ENCODE measurements around the gene SLC16A12. TPM values are rescaled to one million over a fixed set of nuclear protein-coding genes. Genes with fewer than 3 reads are reported as not detected.

The SLC16A12 gene
- total and polyA plus RNA-seq, 2 experiments from 2014 or later: 5.7 to 5.9 TPM

DNA sequence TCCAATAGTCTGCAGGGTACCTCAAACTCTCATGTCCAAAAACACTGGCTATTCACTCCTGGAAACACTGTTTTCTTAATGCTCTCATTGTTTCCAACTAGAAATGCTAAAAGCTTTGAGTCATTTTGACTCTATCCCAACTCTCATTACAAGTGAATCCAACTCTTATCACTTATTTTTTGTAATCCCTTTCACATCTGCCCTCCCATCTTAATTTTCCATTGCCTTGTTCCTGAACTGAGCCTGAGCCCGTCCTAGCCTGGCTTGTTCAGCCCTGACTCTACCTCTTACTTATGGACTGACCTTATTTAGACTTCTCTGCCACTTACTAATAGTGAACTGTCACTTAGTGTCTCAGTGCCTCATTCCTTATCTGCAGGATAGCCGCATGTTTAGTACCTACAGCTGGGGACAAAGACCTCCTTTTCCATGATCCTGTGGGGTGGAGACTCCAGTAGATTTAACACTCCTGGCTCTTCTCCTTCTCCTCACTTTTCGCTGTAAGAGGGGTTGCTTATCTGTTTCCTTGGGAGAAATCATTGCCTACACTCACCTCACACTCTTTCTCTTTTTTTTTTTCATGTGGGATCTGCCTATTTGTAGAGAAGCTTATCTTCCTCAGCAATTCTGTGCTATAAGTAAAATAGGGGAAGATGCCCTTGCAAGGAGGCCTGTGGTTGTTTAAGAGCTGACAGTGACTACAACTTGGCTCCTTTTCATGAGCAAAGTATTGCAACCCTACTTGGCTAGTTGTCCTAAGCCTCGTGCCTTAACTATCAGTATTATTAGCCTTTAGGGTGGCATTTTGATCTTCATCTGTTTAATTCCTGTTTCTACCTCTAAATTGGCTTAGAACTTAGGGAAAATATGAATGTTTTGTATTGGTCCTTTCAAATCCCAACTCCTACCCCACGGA lies 56.4 kb downstream of the SLC16A12 start:
- no peaks in the 10 kb centered on the region for H3K36me3 ChIP-seq (replicated peaks; ENCODE audit: insufficient read depth, low read depth)
- TF ChIP-seq EZH2phosphoT487 (IDR thresholded peaks at IDR 0.05; ENCODE audit: low read depth, severe bottlenecking, unreplicated experiment) (no peak), EZH2 (IDR thresholded peaks at IDR 0.05; ENCODE audit: borderline replicate concordance) (no peak)
- TF ChIP-seq, protein P1, sequence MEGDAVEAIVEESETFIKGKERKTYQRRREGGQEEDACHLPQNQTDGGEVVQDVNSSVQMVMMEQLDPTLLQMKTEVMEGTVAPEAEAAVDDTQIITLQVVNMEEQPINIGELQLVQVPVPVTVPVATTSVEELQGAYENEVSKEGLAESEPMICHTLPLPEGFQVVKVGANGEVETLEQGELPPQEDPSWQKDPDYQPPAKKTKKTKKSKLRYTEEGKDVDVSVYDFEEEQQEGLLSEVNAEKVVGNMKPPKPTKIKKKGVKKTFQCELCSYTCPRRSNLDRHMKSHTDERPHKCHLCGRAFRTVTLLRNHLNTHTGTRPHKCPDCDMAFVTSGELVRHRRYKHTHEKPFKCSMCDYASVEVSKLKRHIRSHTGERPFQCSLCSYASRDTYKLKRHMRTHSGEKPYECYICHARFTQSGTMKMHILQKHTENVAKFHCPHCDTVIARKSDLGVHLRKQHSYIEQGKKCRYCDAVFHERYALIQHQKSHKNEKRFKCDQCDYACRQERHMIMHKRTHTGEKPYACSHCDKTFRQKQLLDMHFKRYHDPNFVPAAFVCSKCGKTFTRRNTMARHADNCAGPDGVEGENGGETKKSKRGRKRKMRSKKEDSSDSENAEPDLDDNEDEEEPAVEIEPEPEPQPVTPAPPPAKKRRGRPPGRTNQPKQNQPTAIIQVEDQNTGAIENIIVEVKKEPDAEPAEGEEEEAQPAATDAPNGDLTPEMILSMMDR (IDR thresholded peaks at IDR 0.05; ENCODE audit: poor library complexity): no peak
- H3K27ac ChIP-seq: peak overlapping the region; percentile 83
- H3K4me1 ChIP-seq (ENCODE audit: insufficient read depth): peaks cover 62% of the 10 kb centered on the region
- no peak for DNase-seq (ENCODE audit: low spot score)
- 81% methylated on average over 5 of the region's 5 CpGs for WGBS (ENCODE audit: low lambda C conversion rate, missing lambda C conversion rate)
- no peaks in the 10 kb centered on the region for H3K9me3 ChIP-seq (ENCODE audit: low read depth)
- H3K4me2 ChIP-seq: no peak overlapping the region
- no peaks in the 10 kb centered on the region for H3K27me3 ChIP-seq
- no peaks in the 10 kb centered on the region for H3K79me2 ChIP-seq
- H2AFZ ChIP-seq: no peak overlapping the region
- no peak overlapping the region for H3K4me3 ChIP-seq
- no peaks in the 10 kb centered on the region for H3K9me2 ChIP-seq (replicated peaks; ENCODE audit: insufficient read depth)
- no peaks in the 10 kb centered on the region for H4K20me1 ChIP-seq (ENCODE audit: insufficient read depth, poor library complexity, severe bottlenecking)

DNA sequence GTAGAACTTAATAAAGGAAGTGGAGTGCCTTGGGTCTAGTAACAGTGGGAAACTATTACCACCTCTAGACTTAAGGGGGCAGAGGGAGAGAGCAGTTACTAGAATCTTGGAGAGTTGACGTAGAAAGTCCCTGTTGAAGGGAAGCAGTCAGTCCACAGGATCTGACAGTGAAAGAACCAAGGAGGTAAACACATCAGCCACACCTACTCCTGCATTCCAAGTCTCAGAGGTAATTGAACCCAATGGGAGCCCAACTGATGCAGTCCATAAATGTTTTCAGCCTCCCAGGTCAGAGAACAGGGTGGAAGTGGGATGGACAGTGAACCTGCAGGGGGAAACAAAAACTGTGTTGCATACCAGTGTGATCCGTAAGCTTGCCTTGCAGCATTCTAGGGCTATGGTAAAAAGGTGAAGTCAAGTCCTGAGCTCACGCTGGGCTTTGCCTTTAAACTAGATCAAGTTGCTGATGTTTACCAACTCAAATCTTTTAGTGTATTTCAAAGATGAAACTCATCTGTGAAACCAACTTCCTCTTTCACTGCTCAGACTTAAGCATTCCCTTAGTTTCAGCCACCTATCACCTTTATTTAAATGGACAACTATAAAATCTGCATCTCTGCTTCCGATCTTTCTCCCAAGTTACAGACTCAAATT lies 57.2 kb downstream of the SLC16A12 start:
- no peak overlapping the region for H3K4me3 ChIP-seq
- no peaks in the 10 kb centered on the region for H3K27me3 ChIP-seq
- no peaks in the 10 kb centered on the region for H3K9me2 ChIP-seq (replicated peaks; ENCODE audit: insufficient read depth)
- peak; percentile 64 for DNase-seq (ENCODE audit: low spot score)
- H2AFZ ChIP-seq: no peak overlapping the region
- H3K27ac ChIP-seq: peak overlapping the region; percentile 83
- H4K20me1 ChIP-seq (ENCODE audit: insufficient read depth, poor library complexity, severe bottlenecking): no peaks in the 10 kb centered on the region
- H3K4me2 ChIP-seq: peak overlapping the region; percentile 23
- no peaks in the 10 kb centered on the region for H3K36me3 ChIP-seq (replicated peaks; ENCODE audit: insufficient read depth, low read depth)
- WGBS (ENCODE audit: low lambda C conversion rate, missing lambda C conversion rate): 57% methylated on average over 4 of the region's 4 CpGs
- H3K4me1 ChIP-seq (ENCODE audit: insufficient read depth): peaks cover 62% of the 10 kb centered on the region
- no peaks in the 10 kb centered on the region for H3K79me2 ChIP-seq
- no peaks in the 10 kb centered on the region for H3K9me3 ChIP-seq (ENCODE audit: low read depth)
- no peak for TF ChIP-seq EZH2 (IDR thresholded peaks at IDR 0.05; ENCODE audit: borderline replicate concordance)
- TF ChIP-seq, protein P1 (IDR thresholded peaks at IDR 0.05; ENCODE audit: poor library complexity): peak; percentile 18

DNA sequence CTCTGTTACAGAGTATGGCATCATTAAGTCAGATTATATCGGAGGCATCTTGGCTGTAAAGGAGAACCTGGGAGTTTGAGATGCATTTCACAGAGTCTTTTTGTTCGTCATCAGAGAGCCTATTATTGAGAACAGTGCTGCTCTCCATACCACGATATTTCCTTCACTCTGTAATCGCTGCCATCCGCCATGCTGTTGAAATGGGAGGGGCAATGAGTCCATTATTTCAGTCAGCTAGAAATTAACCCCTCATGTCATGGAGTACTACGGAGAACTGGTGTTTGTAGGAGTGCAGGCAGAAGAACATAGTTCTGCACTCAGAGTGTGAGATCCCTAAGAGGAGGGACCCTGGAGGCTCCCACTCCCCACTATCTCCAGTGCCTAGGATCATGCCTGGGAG lies 59.2 kb downstream of the SLC16A12 start:
- no peaks in the 10 kb centered on the region for H3K79me2 ChIP-seq
- no peaks in the 10 kb centered on the region for H3K27me3 ChIP-seq
- H2AFZ ChIP-seq: no peak overlapping the region
- TF ChIP-seq EZH2 (IDR thresholded peaks at IDR 0.05; ENCODE audit: borderline replicate concordance) (no peak), EZH2phosphoT487 (IDR thresholded peaks at IDR 0.05; ENCODE audit: low read depth, severe bottlenecking, unreplicated experiment) (no peak)
- TF ChIP-seq, protein P1 (IDR thresholded peaks at IDR 0.05; ENCODE audit: poor library complexity): no peak
- no peak for DNase-seq (ENCODE audit: low spot score)
- no peaks in the 10 kb centered on the region for H3K9me3 ChIP-seq (ENCODE audit: low read depth)
- 68% methylated on average over 6 of the region's 6 CpGs for WGBS (ENCODE audit: low lambda C conversion rate, missing lambda C conversion rate)
- no peaks in the 10 kb centered on the region for H3K36me3 ChIP-seq (replicated peaks; ENCODE audit: insufficient read depth, low read depth)
- H3K4me3 ChIP-seq: no peak overlapping the region
- no peak overlapping the region for H3K4me2 ChIP-seq
- H3K27ac ChIP-seq: peak overlapping the region; percentile 83
- peaks cover 60% of the 10 kb centered on the region for H3K4me1 ChIP-seq (ENCODE audit: insufficient read depth)
- no peaks in the 10 kb centered on the region for H4K20me1 ChIP-seq (ENCODE audit: insufficient read depth, poor library complexity, severe bottlenecking)
- H3K9me2 ChIP-seq (replicated peaks; ENCODE audit: insufficient read depth): no peaks in the 10 kb centered on the region

Measured in hepatocyte (in vitro differentiated cells).